ENCODE measurements around the gene GPR148. TPM values are rescaled to one million over a fixed set of nuclear protein-coding genes. Genes with fewer than 3 reads are reported as not detected.
"Not testable (repeated sequence)": the region's sequence is repeated elsewhere in the genome, so short reads cannot be mapped to it uniquely, and the experiment has no call there.

The GPR148 gene
- total RNA-seq, result not detected in 2 replicates
- polyA plus RNA-seq, result not detected in 2 replicates
- not detected in 2 replicates for polyA plus RNA-seq (2012)
- not detected in 2 replicates for polyA minus RNA-seq (ENCODE audit: low replicate concordance)

- Histone ChIP-seq H3K4me3 (replicated peaks in 1 of 4; ENCODE audit: control extremely low read depth in 1 of 4, insufficient read depth in 1 of 4, low read depth in 3 of 4, low read length in 4 of 4) (no peak within 1 kb of the TSS), H3K79me2 (ENCODE audit: control insufficient read depth, insufficient read depth, low read length) (no peaks in the 10 kb centered on the region), H2AFZ (ENCODE audit: low read length) (no peak within 1 kb of the TSS), H3K4me2 (ENCODE audit: extremely low read depth, insufficient read depth, low read length) (no peak within 1 kb of the TSS), H3K27ac (ENCODE audit: insufficient read depth, low read length) (no peak within 1 kb of the TSS), H4K20me1 (ENCODE audit: control insufficient read depth, extremely low read depth, insufficient read depth, low read length) (no peaks in the 10 kb centered on the region), H3K36me3 (ENCODE audit: control insufficient read depth, insufficient read depth, low read length) (no peaks in the 10 kb centered on the region), H3K27me3 (ENCODE audit: control insufficient read depth, insufficient read depth, low read length) (no peaks in the 10 kb centered on the region), H3K4me1 (ENCODE audit: control insufficient read depth, extremely low read depth, insufficient read depth, low read length) (no peaks in the 10 kb centered on the region), H3K9me3 (ENCODE audit: control insufficient read depth, insufficient read depth, low read depth, low read length) (no peaks in the 10 kb centered on the region), H3K9ac (ENCODE audit: insufficient read depth, low read length) (no peak within 1 kb of the TSS)
- DNase-seq (ENCODE audit: low read depth in 2 of 2), result no peak
- TF ChIP-seq EZH2 (IDR thresholded peaks at IDR 0.05; ENCODE audit: low read length, missing control alignments) (no peak), CTCF (conservative IDR thresholded peaks at IDR 0.05 in 1 of 2, IDR thresholded peaks at IDR 0.05 in 1 of 2; ENCODE audit: low read depth in 1 of 2, low read length in 2 of 2) (no peak)
Observed at GRCh38 chr2:130728549-130729316, at the start of gene GPR148. GPR148 (plus strand) TSS chr2:130729070; CDS start chr2:130729152, 82 bp downstream.

GRCh38 chr2:130692041-130692770 lies 36.7 kb upstream of the GPR148 start:
- not testable (repeated sequence) for H3K9me3 ChIP-seq (ENCODE audit: control insufficient read depth, insufficient read depth, low read depth, low read length); H2AFZ ChIP-seq (ENCODE audit: low read length); H3K9ac ChIP-seq (ENCODE audit: insufficient read depth, low read length); H3K36me3 ChIP-seq (ENCODE audit: control insufficient read depth, insufficient read depth, low read length); H3K4me3 ChIP-seq (replicated peaks in 1 of 4; ENCODE audit: control extremely low read depth in 1 of 4, insufficient read depth in 1 of 4, low read depth in 3 of 4, low read length in 4 of 4); H3K4me2 ChIP-seq (ENCODE audit: extremely low read depth, insufficient read depth, low read length); H4K20me1 ChIP-seq (ENCODE audit: control insufficient read depth, extremely low read depth, insufficient read depth, low read length); H3K27me3 ChIP-seq (ENCODE audit: control insufficient read depth, insufficient read depth, low read length); DNase-seq (ENCODE audit: low read depth in 2 of 2); H3K4me1 ChIP-seq (ENCODE audit: control insufficient read depth, extremely low read depth, insufficient read depth, low read length); H3K79me2 ChIP-seq (ENCODE audit: control insufficient read depth, insufficient read depth, low read length); H3K27ac ChIP-seq (ENCODE audit: insufficient read depth, low read length)

GRCh38 chr2:130693474-130693873 lies 35.4 kb upstream of the GPR148 start:
- H3K9ac ChIP-seq (ENCODE audit: insufficient read depth, low read length); H3K79me2 ChIP-seq (ENCODE audit: control insufficient read depth, insufficient read depth, low read length); H4K20me1 ChIP-seq (ENCODE audit: control insufficient read depth, extremely low read depth, insufficient read depth, low read length); H3K9me3 ChIP-seq (ENCODE audit: control insufficient read depth, insufficient read depth, low read depth, low read length); H3K4me2 ChIP-seq (ENCODE audit: extremely low read depth, insufficient read depth, low read length); H3K4me1 ChIP-seq (ENCODE audit: control insufficient read depth, extremely low read depth, insufficient read depth, low read length); H3K36me3 ChIP-seq (ENCODE audit: control insufficient read depth, insufficient read depth, low read length); H3K27ac ChIP-seq (ENCODE audit: insufficient read depth, low read length); H3K27me3 ChIP-seq (ENCODE audit: control insufficient read depth, insufficient read depth, low read length); H2AFZ ChIP-seq (ENCODE audit: low read length); H3K4me3 ChIP-seq (replicated peaks in 1 of 4; ENCODE audit: control extremely low read depth in 1 of 4, insufficient read depth in 1 of 4, low read depth in 3 of 4, low read length in 4 of 4): not testable (repeated sequence)
- peak in 1 of 2 donors; percentile 7 for TF ChIP-seq CTCF (conservative IDR thresholded peaks at IDR 0.05 in 1 of 2, IDR thresholded peaks at IDR 0.05 in 1 of 2; ENCODE audit: low read depth in 1 of 2, low read length in 2 of 2)
- DNase-seq (ENCODE audit: low read depth in 2 of 2), result peak; percentile 0

GRCh38 chr2:130703250-130703649 lies 25.6 kb upstream of the GPR148 start:
- not testable (repeated sequence) for H2AFZ ChIP-seq (ENCODE audit: low read length); H3K9ac ChIP-seq (ENCODE audit: insufficient read depth, low read length); DNase-seq (ENCODE audit: low read depth in 2 of 2); H3K9me3 ChIP-seq (ENCODE audit: control insufficient read depth, insufficient read depth, low read depth, low read length); H3K4me2 ChIP-seq (ENCODE audit: extremely low read depth, insufficient read depth, low read length); H4K20me1 ChIP-seq (ENCODE audit: control insufficient read depth, extremely low read depth, insufficient read depth, low read length); H3K36me3 ChIP-seq (ENCODE audit: control insufficient read depth, insufficient read depth, low read length); H3K79me2 ChIP-seq (ENCODE audit: control insufficient read depth, insufficient read depth, low read length); H3K4me3 ChIP-seq (replicated peaks in 1 of 4; ENCODE audit: control extremely low read depth in 1 of 4, insufficient read depth in 1 of 4, low read depth in 3 of 4, low read length in 4 of 4); H3K27ac ChIP-seq (ENCODE audit: insufficient read depth, low read length); H3K4me1 ChIP-seq (ENCODE audit: control insufficient read depth, extremely low read depth, insufficient read depth, low read length); H3K27me3 ChIP-seq (ENCODE audit: control insufficient read depth, insufficient read depth, low read length)

- not testable (repeated sequence) for H3K4me1 ChIP-seq (ENCODE audit: control insufficient read depth, extremely low read depth, insufficient read depth, low read length); H3K9ac ChIP-seq (ENCODE audit: insufficient read depth, low read length); H3K79me2 ChIP-seq (ENCODE audit: control insufficient read depth, insufficient read depth, low read length); H3K27ac ChIP-seq (ENCODE audit: insufficient read depth, low read length); H3K27me3 ChIP-seq (ENCODE audit: control insufficient read depth, insufficient read depth, low read length); H3K9me3 ChIP-seq (ENCODE audit: control insufficient read depth, insufficient read depth, low read depth, low read length); H3K4me2 ChIP-seq (ENCODE audit: extremely low read depth, insufficient read depth, low read length); H2AFZ ChIP-seq (ENCODE audit: low read length); H4K20me1 ChIP-seq (ENCODE audit: control insufficient read depth, extremely low read depth, insufficient read depth, low read length); H3K4me3 ChIP-seq (replicated peaks in 1 of 4; ENCODE audit: control extremely low read depth in 1 of 4, insufficient read depth in 1 of 4, low read depth in 3 of 4, low read length in 4 of 4); DNase-seq (ENCODE audit: low read depth in 2 of 2); H3K36me3 ChIP-seq (ENCODE audit: control insufficient read depth, insufficient read depth, low read length)
Observed at GRCh38 chr2:130714795-130715194, 14.1 kb upstream of the GPR148 start.

All from fibroblast of lung (primary cell).